GM12874 (cell line): Measurements from ENCODE around the gene CYP11A1.

Source experiments
- TF ChIP-seq, protein P1 (sequence below): IDR thresholded peaks from 2 replicates; pipeline ENCODE4 v1.5.1; 2011; ENCODE audit warnings: low read depth, mild to moderate bottlenecking, control low read depth, low read length, moderate library complexity; ENCODE audit not compliant: insufficient read depth

CYP11A1 gene

DNA sequence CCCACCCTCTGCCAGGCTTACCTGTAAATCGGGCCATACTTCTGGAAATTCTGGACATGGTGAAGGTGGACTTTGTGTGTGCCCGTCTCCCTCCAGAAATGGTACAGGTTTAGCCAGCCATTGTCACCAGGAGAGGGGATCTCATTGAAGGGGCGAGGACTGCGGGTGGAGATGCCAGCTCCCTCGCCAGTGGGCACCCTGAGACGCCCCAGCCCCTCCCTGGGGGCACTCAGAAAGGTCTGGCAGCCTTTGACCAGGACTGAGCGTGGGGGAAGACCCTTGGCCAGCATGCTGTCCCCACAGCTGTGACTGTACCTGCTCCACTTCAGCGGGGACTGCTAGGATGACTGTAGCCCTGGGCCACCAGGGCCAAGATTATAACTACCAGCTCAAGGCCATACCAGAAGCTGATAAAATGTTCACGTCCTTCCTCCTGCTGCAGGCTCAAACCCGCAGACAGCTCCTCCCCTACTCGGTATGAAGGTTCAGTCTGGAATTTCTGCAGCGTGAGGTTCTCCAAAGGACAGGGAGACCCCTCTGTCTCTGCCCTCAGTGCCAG lies at the start of gene CYP11A1:
CYP11A1 (minus strand) TSS at position 351 of the 559 bp plus-strand sequence; CDS start at position 290, 61 bp downstream.
- TF ChIP-seq, protein P1, sequence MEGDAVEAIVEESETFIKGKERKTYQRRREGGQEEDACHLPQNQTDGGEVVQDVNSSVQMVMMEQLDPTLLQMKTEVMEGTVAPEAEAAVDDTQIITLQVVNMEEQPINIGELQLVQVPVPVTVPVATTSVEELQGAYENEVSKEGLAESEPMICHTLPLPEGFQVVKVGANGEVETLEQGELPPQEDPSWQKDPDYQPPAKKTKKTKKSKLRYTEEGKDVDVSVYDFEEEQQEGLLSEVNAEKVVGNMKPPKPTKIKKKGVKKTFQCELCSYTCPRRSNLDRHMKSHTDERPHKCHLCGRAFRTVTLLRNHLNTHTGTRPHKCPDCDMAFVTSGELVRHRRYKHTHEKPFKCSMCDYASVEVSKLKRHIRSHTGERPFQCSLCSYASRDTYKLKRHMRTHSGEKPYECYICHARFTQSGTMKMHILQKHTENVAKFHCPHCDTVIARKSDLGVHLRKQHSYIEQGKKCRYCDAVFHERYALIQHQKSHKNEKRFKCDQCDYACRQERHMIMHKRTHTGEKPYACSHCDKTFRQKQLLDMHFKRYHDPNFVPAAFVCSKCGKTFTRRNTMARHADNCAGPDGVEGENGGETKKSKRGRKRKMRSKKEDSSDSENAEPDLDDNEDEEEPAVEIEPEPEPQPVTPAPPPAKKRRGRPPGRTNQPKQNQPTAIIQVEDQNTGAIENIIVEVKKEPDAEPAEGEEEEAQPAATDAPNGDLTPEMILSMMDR, result no peak

DNA sequence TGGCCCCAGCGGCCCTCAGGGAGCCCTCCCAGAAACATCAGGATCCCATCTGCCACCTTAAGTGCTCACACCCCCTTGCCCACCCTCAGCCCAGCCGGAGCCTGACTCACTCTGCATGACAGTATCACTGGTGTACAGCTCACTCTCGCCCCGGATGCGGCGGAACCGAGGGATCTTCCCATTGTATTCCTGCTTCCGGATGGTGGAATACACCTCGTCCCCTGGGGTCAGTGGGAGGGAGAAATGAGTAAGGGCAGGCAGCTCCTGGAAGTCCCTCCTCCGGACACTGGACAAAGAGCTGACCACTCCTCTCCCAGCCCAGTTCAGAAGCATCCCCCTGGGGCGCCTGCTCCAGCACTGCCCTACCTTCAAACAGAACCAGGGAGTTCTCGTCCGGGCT lies 49.8 kb upstream of the CYP11A1 start:
- TF ChIP-seq, protein P1, result no peak

DNA sequence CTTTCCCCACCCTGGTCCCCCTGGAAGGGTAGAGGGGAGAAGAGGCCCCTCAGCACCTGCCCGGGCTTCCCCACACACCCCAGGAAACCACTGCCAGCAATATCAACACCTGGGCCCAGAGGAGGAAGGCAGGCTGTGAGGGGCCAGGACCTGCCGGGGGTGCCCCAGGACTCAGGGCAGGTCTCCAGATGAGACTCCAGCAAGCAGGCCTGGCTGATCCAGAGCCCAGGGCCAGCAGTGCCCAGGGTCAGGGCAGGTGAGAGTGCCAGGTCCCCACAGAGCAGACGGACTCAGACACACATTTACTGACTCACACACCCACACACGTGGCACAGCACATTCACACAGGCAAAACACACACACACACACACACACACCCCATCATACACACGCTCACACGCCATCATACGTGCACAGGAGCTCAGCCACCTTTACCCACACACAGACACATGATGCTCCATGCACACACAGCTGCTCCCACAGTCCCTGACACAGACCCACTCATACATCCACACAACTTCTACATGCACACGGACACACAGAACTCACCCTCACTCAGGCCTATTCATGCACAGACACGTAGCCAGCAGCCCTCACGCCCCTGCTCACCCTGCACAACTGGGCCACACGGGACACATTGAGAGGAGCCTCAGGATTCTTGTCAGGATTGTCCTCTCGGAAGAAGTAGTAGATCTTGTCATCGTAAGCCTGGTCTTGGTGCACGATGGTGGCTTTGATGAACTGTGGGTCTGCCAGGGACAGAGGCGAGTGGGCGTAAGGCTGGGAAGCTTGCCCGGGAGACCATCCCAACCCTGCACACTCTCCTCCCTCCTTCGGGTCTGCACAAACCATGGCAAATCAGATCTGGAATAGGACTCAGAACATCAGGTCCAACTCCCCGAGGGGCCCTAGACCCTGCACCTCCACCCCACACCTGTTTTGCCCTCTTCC lies 48.8 kb upstream of the CYP11A1 start:
- TF ChIP-seq, protein P1, result no peak

DNA sequence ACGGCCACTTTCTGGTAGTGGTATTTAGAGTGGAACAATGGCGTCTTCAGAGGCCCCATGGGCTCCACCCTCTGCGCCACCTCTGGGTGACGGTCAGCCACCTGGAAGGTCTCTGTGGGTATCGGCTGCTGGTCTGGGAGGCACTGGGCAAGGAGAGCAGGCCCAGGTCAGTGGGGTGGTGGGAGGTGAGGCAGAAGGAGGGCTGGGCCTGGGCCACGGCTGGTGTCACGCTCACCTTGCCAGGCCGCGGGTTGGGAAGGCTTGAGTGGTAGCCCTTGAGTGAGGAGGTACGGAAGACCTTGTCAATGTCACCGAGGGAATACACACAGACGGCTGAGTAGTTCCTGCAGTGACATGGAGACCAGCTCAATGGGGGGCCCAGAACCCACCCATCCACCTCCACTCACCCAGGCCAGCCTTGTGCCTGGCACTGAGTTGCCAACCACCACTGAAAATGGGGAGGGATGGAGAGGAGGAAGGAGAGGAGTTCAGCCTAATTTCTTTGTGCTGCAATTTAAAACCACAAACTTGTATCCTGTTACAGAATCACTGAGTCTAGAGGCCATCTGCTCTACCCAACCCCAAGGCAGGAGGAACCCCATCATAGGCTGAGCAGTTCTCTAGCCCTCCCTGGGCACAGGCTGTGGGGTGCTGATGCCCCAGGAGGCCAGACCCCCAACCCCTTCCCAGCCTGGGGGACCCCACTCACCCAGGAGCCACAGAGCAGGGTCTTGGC lies 47.3 kb upstream of the CYP11A1 start:
- TF ChIP-seq, protein P1, result no peak

DNA sequence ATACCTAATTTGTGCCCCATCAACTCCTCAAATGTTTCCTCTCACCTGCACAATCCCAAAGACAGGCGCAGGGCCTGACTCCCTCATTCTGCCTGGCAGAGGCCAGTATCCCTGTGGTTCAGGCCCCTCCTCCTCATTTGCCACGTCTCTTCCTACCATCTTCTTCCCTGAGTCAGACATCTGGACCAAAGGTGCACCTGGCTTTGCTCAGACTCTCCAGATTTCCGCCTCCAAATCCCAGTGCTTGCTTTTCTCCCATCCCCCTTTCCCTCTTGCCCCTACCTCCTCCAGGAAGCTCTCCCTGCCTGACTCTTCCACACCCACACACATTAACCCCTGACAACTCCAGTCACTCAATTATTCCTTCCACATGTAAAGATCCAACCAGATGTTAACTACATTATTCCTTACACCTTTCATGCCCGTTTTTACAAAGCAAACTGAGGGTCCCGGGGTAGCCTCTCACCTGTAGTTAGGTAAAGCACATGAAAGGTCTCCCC lies 46.7 kb upstream of the CYP11A1 start:
- TF ChIP-seq, protein P1, result no peak

DNA sequence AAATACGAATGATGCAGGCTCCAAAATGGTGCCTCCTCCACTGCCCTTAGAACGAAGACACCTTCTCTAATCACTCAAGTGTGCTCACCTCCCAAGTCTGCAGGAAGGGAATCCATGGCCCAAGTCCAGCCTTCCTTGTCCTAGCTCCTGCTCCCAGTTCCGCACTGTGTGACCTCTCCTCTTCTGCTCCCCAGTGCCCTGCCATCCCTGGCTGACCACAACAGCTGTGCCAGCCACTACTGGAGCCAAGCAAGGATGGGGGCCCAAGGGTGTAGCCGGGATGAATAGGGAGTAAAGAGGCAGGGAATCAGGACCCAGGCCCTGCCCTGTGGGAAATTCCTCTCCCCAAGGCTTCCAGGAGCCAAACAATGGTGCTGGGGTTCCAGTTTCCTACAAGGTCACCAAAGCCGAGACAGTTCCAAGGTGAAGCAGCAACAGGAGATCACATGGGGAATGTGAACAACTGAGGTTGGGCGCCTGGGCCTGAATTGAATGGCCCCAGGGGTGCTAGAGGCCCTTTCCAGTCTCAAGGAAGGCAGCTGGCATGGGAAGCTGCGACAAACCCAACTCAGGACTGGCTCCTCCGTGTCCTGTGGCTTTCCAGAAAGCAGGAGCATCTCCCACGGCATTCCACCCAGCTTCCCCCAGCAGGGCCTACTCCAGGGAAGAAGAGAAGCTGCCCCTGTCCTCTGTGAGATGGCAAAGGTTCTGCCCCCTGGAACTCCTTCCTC lies 46.1 kb upstream of the CYP11A1 start:
- TF ChIP-seq, protein P1, result no peak
